GM19455 (cell line): ENCODE measurements around the gene KCNH6.

Source experiments
- ATAC-seq: cut with Tn5 transposase; IDR thresholded peaks from one replicate; pipeline ENCODE4 v1.9.1; 2021; ENCODE audit not compliant: unreplicated experiment

The KCNH6 gene

GRCh38 chr17:63523253-63523855, at the start of gene KCNH6:
KCNH6 (plus strand) TSS chr17:63523358; CDS start chr17:63523414, 56 bp downstream.
- no peak for ATAC-seq

GRCh38 chr17:63474174-63474573, 49.0 kb upstream of the KCNH6 start:
- ATAC-seq = no peak

- no peak for ATAC-seq
Measured at GRCh38 chr17:63474586-63475460, 48.3 kb upstream of the KCNH6 start.

GRCh38 chr17:63475491-63476412, 47.4 kb upstream of the KCNH6 start:
- no peak for ATAC-seq

GRCh38 chr17:63476459-63476853, 46.7 kb upstream of the KCNH6 start:
- no peak for ATAC-seq

- peak; percentile 66 for ATAC-seq
Measured at GRCh38 chr17:63476854-63477479, 46.2 kb upstream of the KCNH6 start, which contains the start of gene ACE. ACE (plus strand) TSS chr17:63477061; CDS start chr17:63477095, 34 bp downstream.

GRCh38 chr17:63477480-63478440, 45.4 kb upstream of the KCNH6 start:
- peak; percentile 20 for ATAC-seq

- ATAC-seq = peak; percentile 71
Measured at GRCh38 chr17:63478814-63479494, 44.2 kb upstream of the KCNH6 start.

GRCh38 chr17:63479495-63480184, 43.5 kb upstream of the KCNH6 start:
- no peak for ATAC-seq

- ATAC-seq = no peak
Measured at GRCh38 chr17:63480192-63480784, 42.9 kb upstream of the KCNH6 start.

GRCh38 chr17:63480826-63481487, 42.2 kb upstream of the KCNH6 start:
- ATAC-seq = no peak

GRCh38 chr17:63481488-63481870, 41.7 kb upstream of the KCNH6 start:
- no peak for ATAC-seq

- no peak for ATAC-seq
Measured at GRCh38 chr17:63482509-63482908, 40.6 kb upstream of the KCNH6 start.

GRCh38 chr17:63483038-63483437, 40.1 kb upstream of the KCNH6 start:
- ATAC-seq = no peak

GRCh38 chr17:63483655-63484575, 39.2 kb upstream of the KCNH6 start:
- no peak for ATAC-seq

- ATAC-seq = no peak
Measured at GRCh38 chr17:63486317-63487013, 36.7 kb upstream of the KCNH6 start.
